Ectodermal cell (in vitro differentiated cells): ENCODE measurements around the gene ACVRL1.

Experiments used
- H3K27ac ChIP-seq: 2 replicates; pipeline ENCODE4 v1.7.0; 2013; ENCODE audit warnings: mild to moderate bottlenecking, low read depth, low read length; ENCODE audit not compliant: insufficient read depth, poor library complexity, severe bottlenecking
- H3K27me3 ChIP-seq: 2 replicates; pipeline ENCODE4 v1.7.0; 2013; ENCODE audit warnings: mild to moderate bottlenecking, low read length; ENCODE audit not compliant: insufficient read depth, control insufficient read depth, poor library complexity, severe bottlenecking
- H3K36me3 ChIP-seq: one replicate; pipeline ENCODE4 v1.7.0; 2013; ENCODE audit warnings: low read length; ENCODE audit not compliant: control insufficient read depth, insufficient read depth
- H3K4me1 ChIP-seq: one replicate; pipeline ENCODE4 v1.7.0; 2013; ENCODE audit warnings: low read length; ENCODE audit not compliant: control insufficient read depth, insufficient read depth
- H3K4me3 ChIP-seq: 2 replicates; pipeline ENCODE4 v1.7.0; 2013; ENCODE audit warnings: low read depth, low read length, control low read depth; ENCODE audit not compliant: insufficient read depth
- H3K9me3 ChIP-seq: 2 replicates; pipeline ENCODE4 v1.7.0; 2013; ENCODE audit warnings: mild to moderate bottlenecking, low read length, moderate library complexity; ENCODE audit not compliant: control insufficient read depth
- WGBS, 2 experiments: methylation state at CpG; one replicate each; pipeline ENCODE4 v1.1.7; 2013; ENCODE audit warnings: missing lambda C conversion rate in 2 of 2; 5-methylcytosine and 5-hydroxymethylcytosine counted together

ACVRL1 gene

GRCh38 chr12:51953089-51953488, 45.8 kb downstream of the ACVRL1 start:
- peaks cover 5% of the 10 kb centered on the region for H3K4me1 ChIP-seq
- H3K4me3 ChIP-seq: peak overlapping the region; percentile 90
- WGBS, 2 experiments: 67 to 73% methylated on average over 8 of the region's 8 CpGs
- H3K27ac ChIP-seq: no peak overlapping the region
- H3K9me3 ChIP-seq: no peaks in the 10 kb centered on the region
- no peaks in the 10 kb centered on the region for H3K36me3 ChIP-seq
- H3K27me3 ChIP-seq: peaks cover 27% of the 10 kb centered on the region

GRCh38 chr12:51953864-51954263, 46.6 kb downstream of the ACVRL1 start:
- H3K4me1 ChIP-seq: peaks cover 5% of the 10 kb centered on the region
- H3K4me3 ChIP-seq: no peak overlapping the region
- no peaks in the 10 kb centered on the region for H3K36me3 ChIP-seq
- peaks cover 23% of the 10 kb centered on the region for H3K27me3 ChIP-seq
- no peak overlapping the region for H3K27ac ChIP-seq
- 73 to 83% methylated on average over 4 of the region's 4 CpGs for WGBS, 2 experiments
- H3K9me3 ChIP-seq: no peaks in the 10 kb centered on the region

DNA sequence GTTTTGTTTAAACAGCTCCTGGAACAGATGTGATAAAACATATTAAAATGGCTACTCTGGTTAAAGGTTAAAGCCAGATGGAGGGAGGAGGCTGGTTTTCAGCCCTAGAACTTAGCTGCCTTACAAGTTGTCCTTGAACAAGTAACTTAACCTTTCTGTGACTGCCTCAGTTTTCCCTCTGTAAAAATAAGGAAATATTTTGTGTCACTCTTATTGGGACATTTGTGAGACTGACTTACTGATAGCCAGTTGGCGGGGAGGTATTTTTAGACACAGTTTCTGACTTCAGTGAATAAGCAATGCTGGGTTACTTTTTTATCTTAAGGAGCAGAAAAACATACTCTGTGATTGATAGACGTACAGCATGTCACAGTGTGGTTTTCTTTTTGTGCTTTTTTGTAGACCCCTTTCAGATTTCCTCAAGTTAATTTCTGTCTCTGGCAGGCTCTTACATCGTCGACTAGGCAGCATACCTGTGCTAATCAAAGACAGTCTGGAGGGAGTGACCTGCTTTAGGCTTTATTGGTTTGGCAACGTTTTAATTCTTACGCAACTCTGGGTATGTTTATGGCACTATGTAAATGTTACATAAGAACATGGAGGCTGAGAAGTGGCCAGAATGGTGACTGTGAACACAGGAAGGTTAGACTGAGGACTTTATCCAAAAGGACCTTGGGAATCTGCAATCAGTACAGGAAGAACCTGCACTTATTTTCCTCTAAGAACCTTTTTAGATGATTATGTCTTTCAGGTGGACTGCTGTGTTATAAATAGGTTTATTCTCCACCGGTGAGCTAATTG, 47.5 kb downstream of the ACVRL1 start:
- H3K36me3 ChIP-seq: no peaks in the 10 kb centered on the region
- WGBS, 2 experiments: 91 to 94% methylated on average over 7 of the region's 7 CpGs
- H3K4me1 ChIP-seq: peaks cover 5% of the 10 kb centered on the region
- no peak overlapping the region for H3K27ac ChIP-seq
- H3K27me3 ChIP-seq: peaks cover 14% of the 10 kb centered on the region
- H3K9me3 ChIP-seq: no peaks in the 10 kb centered on the region
- H3K4me3 ChIP-seq: no peak overlapping the region

DNA sequence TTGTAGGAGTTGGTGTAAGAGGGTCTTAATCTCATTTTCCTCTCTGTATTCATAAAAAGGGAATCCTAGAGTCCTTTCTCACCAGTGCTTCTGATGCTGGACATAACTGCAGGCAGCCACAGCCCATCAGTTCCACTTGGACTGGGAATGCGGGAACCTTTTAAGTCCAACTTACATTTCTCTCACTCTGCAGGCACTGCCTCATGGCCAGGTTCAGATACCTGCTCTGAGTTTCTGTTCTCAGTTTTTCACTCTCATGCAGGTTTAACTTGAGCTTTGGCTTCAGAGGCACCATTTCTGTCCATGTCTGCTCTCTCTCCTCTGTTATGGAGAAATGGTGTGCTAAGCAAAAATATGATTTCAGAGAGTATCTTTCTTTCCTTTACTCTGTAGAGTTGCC, 48.4 kb downstream of the ACVRL1 start:
- 90 to 100% methylated on average over 1 of the region's 1 CpG for WGBS, 2 experiments

DNA sequence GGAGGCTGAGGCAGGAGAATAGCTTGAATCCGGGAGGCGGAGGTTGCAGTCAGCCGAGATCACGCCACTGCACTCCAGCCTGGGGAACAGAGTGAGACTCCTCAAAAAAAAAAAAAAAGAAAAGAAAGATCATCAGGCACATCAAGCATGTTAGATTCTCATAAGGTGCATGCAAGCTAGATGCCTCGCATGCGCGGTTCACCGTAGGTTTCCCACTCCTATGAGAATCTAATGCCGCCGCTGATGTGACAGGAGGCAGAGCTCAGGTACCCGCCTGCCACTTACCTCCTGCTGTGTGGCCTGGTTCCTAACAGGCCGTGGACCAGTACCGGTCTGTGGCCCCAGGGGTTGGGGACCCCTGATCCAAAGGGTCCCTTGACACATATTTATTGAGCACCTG, 51.2 kb downstream of the ACVRL1 start:
- no peaks in the 10 kb centered on the region for H3K27me3 ChIP-seq
- no peaks in the 10 kb centered on the region for H3K4me1 ChIP-seq
- no peaks in the 10 kb centered on the region for H3K9me3 ChIP-seq
- WGBS, 2 experiments: 96% methylated on average over 13 of the region's 13 CpGs
- no peak overlapping the region for H3K4me3 ChIP-seq
- no peaks in the 10 kb centered on the region for H3K36me3 ChIP-seq
- no peak overlapping the region for H3K27ac ChIP-seq

More for the DNA sequence above, 48.4 kb downstream of the ACVRL1 start:
- Histone ChIP-seq H3K27me3 (peaks cover 5% of the 10 kb centered on the region), H3K9me3 (no peaks in the 10 kb centered on the region), H3K27ac (no peak overlapping the region), H3K4me1 (peaks cover 5% of the 10 kb centered on the region), H3K4me3 (no peak overlapping the region), H3K36me3 (no peaks in the 10 kb centered on the region)

DNA sequence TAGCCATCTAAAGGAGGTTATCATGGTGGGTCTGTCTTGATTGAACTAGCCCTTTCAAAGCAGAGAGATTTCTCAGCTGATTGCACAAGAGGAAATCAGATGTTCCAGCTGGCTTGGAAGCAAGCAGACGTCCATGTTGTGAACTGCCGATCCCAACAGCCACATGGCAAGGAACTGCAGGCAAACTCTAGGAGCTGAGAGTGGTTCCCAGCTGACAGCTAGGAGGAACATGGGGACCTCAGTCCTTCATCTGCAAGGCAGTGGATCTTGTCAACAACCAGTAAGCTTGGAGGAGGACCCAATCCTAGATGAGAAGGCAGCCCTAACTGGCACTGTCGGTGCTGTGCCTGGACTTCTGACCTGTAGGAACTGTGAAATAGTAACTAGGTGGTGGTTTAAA, 51.9 kb downstream of the ACVRL1 start:
- Histone ChIP-seq H3K36me3 (no peaks in the 10 kb centered on the region), H3K27ac (no peak overlapping the region), H3K9me3 (no peaks in the 10 kb centered on the region), H3K4me3 (no peak overlapping the region), H3K27me3 (no peaks in the 10 kb centered on the region), H3K4me1 (no peaks in the 10 kb centered on the region)
- WGBS, 2 experiments: 92% methylated on average over 3 of the region's 3 CpGs

GRCh38 chr12:51959921-51960320, 52.6 kb downstream of the ACVRL1 start:
- WGBS, 2 experiments: 89 to 93% methylated on average over 3 to 4 of the region's 4 CpGs
- no peaks in the 10 kb centered on the region for H3K4me1 ChIP-seq
- H3K36me3 ChIP-seq: no peaks in the 10 kb centered on the region
- H3K4me3 ChIP-seq: no peak overlapping the region
- no peak overlapping the region for H3K27ac ChIP-seq
- no peaks in the 10 kb centered on the region for H3K27me3 ChIP-seq
- H3K9me3 ChIP-seq: no peaks in the 10 kb centered on the region

GRCh38 chr12:51960488-51960887, 53.2 kb downstream of the ACVRL1 start:
- Histone ChIP-seq H3K27ac (no peak overlapping the region), H3K4me1 (no peaks in the 10 kb centered on the region), H3K36me3 (no peaks in the 10 kb centered on the region), H3K4me3 (no peak overlapping the region), H3K27me3 (no peaks in the 10 kb centered on the region), H3K9me3 (no peaks in the 10 kb centered on the region)
- 91 to 95% methylated on average over 1 of the region's 1 CpG for WGBS, 2 experiments

GRCh38 chr12:51960890-51961289, 53.6 kb downstream of the ACVRL1 start:
- 92 to 93% methylated on average over 6 of the region's 6 CpGs for WGBS, 2 experiments
- Histone ChIP-seq H3K27me3 (no peaks in the 10 kb centered on the region), H3K27ac (no peak overlapping the region), H3K9me3 (no peaks in the 10 kb centered on the region), H3K36me3 (no peaks in the 10 kb centered on the region), H3K4me3 (no peak overlapping the region), H3K4me1 (no peaks in the 10 kb centered on the region)

- Histone ChIP-seq H3K27ac (no peak overlapping the region), H3K36me3 (no peaks in the 10 kb centered on the region), H3K27me3 (no peaks in the 10 kb centered on the region), H3K4me1 (no peaks in the 10 kb centered on the region), H3K4me3 (no peak overlapping the region), H3K9me3 (no peaks in the 10 kb centered on the region)
- 63 to 74% methylated on average over 1 of the region's 1 CpG for WGBS, 2 experiments
Observed at GRCh38 chr12:51961834-51962233, 54.5 kb downstream of the ACVRL1 start.
